ENCODE measurements around the gene UQCC2. TPM values are rescaled to one million over a fixed set of nuclear protein-coding genes. Genes with fewer than 3 reads are reported as not detected.

Gene UQCC2
- total RNA-seq, 1 donor from 2014 or later = 209 TPM

GRCh38 chr6:33727932-33728331 is 16.4 kb upstream of the UQCC2 start:
- intact Hi-C loops (cut with DNase I) = no loop called here
- peak; percentile 81 for DNase-seq (ENCODE audit: low spot score)

GRCh38 chr6:33727126-33727525 is 15.6 kb upstream of the UQCC2 start:
- DNase-seq (ENCODE audit: low spot score) = no peak
- intact Hi-C loops (cut with DNase I) = no loop called here

GRCh38 chr6:33726696-33727095 is 15.2 kb upstream of the UQCC2 start:
- intact Hi-C loops (cut with DNase I) = no loop called here

DNA sequence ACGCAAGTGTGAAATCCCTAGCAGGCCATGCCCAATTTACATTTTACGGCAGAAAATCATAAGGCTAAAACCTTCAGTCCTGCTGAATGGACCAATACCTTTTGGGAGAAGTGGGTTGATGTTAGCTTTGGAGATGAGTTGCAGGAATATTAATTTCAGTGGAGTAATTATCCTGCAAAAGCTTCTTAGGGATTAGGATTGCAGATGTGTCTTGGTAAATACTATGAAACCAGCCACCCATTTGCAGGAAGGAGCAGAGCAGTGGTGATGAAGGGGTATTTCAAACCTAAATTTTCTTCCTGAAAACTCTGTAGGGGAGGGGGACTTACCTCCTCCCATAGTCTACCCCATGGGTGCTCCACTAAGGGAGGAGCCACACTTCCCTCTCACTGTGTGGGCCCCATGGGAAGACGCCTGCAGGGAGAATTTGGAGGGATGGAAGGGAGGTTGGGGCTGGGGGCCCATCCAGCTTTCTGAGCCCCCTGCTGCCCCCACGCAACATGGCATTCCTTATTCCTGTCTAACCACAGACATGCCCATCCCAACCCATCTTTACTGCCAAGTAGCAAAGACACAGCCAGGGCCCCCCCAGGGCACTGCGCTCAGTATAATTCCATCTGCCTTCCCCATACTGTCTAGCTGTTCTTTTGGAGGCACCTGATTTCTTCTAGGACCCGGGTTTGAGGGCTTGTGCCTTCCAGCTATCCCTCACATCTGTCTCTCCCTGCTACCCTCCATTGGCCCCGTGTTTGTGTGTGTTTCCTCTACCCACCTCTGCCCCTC is 14.6 kb upstream of the UQCC2 start:
- intact Hi-C loops (cut with DNase I) = no loop called here
- DNase-seq (ENCODE audit: low spot score) = no peak

More at GRCh38 chr6:33726696-33727095, 15.2 kb upstream of the UQCC2 start:
- no peak for DNase-seq (ENCODE audit: low spot score)

DNA sequence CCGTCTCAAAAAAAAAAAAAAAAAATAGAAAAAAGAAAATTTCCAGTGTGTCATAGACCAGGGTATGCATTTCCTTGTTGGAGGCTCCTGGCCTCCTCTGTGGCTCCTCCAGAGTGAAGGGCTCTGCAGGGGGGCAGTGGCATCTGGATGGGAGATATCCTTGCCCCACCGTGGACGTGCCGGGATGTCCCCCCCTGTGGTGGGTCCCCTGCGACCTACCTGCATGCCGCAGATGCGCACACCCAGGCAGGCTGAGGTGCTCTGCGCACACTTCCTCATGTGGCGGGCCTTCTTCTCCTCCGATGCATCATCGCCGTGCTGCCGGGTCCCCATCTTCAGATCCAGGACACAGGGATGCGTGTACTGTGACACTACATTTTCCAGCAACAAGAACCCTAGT is 13.7 kb upstream of the UQCC2 start:
- no peak for DNase-seq (ENCODE audit: low spot score)
- intact Hi-C loops (cut with DNase I) = no loop called here

DNA sequence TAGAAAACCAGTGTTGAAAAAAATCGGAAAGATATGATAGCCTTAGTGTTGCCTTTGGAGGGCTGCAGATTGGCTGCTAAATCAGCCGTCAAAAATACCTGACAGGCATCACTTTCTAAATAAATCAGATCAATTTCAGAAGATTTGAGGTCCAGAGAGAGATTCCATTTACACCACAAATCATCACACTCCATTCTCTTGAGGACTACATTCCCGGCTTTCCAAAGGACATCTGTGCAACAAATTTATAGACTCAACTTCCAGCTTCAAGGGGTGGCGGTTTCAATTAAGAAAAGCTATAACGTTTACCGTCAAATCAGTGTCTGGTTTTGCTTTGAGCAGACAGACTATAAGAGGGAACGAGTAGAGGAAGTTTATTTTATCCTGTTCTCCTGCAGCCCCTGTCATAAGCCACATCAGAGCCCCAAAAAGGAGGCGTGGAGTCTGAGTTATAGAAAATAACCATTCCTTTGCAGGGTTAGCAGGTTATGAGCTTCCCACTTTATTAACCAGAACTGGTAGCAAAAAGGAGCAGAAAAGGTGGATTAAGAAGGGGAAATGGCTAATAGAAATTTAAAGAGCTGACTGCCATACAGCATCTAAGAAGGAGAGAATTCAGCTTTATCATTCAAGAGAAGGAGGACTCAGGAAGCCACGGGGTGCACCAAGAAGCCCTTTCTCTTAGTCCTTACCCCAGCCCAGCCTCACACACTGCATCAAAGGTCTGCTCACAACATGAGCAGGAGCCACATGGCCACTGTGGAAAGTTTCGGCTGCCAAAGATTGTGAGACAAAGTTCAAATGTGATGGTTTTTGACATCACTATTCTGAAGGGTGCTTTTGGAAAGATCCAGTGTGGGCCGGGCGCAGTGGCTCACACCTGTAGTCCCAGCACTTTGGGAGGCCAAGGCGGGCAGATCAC is 12.9 kb upstream of the UQCC2 start:
- intact Hi-C loops (cut with DNase I) = no loop called here
- no peak for DNase-seq (ENCODE audit: low spot score)

DNA sequence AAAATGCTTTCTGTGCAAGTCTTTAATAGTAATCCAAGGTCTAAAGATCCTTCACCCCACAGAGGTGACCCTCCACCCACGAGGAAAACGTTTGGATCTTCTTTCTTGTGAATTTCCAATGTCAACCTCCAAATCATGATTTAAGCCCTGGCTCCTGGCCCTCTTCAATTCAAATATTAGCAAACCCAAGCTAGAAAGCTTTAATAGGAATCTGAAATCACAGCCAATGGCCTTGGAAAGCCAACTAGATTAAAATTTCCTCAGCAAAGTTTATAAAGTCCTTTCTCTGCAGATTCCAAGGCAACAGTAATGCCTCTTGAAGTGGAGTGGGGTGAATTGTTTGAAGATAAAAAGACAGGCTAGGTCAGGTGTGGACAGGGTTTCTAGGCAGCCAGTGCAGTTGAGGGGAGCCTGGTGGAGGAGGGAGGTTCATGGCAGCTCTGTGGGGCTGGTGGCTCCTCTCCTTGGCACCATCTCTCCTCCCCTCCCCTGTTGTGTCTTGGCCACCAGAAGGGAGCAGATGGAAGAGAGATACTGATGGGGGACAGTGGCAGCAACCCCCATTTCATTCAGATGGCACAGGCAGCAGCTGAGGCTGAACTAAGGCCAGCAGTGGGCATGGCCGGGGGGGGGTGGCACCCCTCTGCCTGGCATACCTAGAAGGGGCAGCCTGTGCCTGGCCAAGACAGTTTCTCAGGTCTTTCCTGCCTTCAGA is 12.0 kb upstream of the UQCC2 start:
- DNase-seq (ENCODE audit: low spot score) = no peak
- intact Hi-C loops (cut with DNase I) = no loop called here

- intact Hi-C loops (cut with DNase I) = no loop called here
- DNase-seq (ENCODE audit: low spot score) = no peak
Measured at GRCh38 chr6:33722103-33722623, 10.7 kb upstream of the UQCC2 start.

DNA sequence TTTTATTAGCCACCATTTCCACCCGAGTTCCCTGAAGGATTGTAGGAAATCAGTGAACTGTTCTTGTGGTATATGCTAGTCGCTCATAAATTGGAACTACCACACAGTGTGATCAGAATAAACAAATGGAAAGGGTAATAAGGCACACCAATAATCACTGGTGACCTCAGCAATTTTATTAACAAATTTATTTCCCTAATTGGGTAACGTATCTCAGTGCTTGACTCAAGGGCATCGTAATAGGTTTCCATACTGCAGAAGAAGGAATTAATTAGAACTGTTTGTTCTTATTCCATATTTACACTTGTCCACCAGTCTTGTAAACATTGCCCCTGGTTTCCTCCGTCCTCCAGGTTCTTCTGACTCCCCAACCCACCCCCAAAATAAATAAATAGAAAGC is 10.0 kb upstream of the UQCC2 start:
- intact Hi-C loops (cut with DNase I) = no loop called here
- DNase-seq (ENCODE audit: low spot score) = no peak

- DNase-seq (ENCODE audit: low spot score) = no peak
- intact Hi-C loops (cut with DNase I) = no loop called here
Measured at GRCh38 chr6:33720998-33721397, 9.5 kb upstream of the UQCC2 start.

DNA sequence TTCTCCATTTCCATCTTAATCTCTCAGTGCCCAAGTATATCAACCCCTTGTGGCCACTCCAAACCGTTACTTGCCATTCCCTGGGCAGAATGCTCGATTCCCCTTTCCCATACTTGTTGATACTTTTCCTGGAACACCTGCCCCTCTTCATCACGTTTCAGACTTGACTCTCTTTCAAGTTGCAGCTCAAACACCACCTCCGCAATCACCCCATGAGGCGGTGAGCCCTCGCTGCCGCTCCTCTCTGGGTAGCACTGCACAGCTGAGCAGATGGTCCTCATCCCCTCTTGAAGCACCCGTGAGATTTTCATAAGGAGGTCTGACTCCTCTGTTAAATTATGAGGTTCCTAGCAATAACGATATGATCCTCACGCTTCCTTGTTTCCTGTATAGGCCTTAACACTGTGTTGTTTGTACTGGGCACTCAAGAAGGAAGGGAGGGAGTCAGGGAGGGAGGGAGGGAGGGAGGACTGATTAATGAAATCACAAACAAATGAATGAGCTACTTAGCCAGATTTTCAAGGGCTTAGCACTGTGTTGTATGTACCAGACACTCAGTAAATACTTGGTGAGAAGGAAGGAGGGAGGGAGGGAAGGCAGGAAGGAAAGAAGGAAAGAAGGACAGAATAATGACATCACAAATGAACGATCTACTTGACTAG is 8.0 kb upstream of the UQCC2 start:
- intact Hi-C loops (cut with DNase I) = no loop called here
- no peak for DNase-seq (ENCODE audit: low spot score)

DNA sequence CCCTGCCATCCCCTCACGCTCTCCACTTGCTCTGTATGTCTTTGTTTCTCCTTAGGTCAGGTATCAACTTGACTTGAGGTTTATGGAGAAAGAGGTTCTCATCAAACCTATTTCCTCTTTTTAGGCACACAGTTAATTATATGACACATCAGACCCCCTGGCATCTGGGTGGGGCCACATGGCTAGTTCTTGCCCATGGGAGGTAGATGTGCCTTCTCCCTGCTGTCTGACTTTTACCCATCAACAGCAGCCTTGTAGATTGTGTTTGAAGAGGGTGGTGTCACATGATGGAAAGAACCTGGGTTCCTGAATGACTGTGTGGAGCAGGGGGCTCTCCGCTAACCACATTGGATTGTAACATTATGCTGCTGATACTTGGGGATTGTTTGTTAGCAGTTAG is 7.2 kb upstream of the UQCC2 start:
- no peak for DNase-seq (ENCODE audit: low spot score)
- intact Hi-C loops (cut with DNase I) = no loop called here

- intact Hi-C loops (cut with DNase I) = no loop called here
- no peak for DNase-seq (ENCODE audit: low spot score)
Measured at GRCh38 chr6:33717934-33718455, 6.5 kb upstream of the UQCC2 start.

DNA sequence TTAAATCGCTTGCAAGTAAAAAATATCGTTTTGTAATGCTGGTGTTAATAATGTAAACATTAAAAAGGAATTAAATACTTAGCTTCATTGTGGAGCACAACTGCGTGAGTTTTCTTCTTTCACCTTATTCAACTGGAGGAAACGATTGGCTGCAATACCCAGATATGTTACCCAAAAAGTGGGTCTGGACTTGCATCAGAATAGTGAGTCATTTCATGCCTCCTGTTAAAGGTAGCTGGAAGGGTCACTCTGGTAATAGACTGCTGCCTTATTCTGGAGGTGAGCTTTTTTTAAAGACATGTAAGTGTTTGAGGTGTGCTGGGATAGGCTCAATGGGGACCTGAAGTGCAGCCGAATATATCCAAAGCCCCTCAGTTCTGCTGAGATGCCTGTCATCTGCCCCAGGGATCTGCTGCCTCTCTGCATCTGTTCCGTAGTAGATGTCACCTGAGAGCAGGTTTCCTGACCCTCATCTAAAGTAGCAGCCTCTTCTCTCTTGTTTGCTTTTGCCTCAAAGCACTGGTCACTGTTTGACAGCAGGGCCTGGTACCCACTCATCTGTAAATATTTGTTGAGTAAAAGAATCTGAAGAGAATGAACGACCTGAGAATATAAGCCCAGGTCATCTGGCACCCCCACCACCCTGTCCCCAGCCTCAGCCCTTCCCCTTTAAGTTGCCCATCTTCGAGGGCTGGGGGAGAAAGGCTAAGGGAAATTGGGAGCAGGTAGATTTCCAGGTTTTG is 5.6 kb upstream of the UQCC2 start:
- DNase-seq (ENCODE audit: low spot score) = no peak
- intact Hi-C loops (cut with DNase I) = no loop called here

- DNase-seq (ENCODE audit: low spot score) = no peak
Measured at GRCh38 chr6:33716379-33716778, 4.9 kb upstream of the UQCC2 start.

DNA sequence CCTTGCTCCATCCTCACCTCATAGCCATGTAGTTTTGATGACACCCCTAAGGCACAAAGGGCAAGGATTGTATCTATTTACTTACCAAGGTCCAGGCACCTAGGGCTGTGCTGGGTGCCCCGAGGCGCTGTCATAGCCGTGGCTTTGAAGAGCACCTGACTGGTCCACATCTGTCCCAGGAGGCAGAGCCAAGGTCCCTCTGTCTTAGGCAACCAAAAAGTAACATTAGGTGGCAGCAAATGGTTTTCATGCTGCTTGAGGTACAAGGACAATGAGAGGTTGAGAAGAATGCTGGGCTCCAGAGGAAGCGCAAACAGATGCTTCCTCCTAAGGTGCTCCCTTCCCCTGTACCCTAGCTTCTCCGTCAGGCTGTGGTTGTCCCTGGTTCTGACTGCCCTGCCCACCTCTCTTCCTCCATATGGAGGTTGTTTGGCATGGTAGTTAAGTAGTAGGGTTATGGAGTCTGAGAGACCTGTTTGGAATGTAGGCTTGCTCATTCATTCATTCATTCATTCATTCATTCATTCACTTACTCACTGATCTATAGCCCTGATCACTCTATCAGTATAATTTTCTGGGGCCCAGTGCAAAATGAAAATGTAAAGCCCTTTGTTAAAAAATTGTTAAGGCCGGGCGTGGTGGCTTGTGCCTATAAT is 3.0 kb upstream of the UQCC2 start:
- DNase-seq (ENCODE audit: low spot score) = no peak
- intact Hi-C loops (cut with DNase I) = no loop called here

More at GRCh38 chr6:33716379-33716778, 4.9 kb upstream of the UQCC2 start:
- intact Hi-C loops (cut with DNase I) = no loop called here

DNA sequence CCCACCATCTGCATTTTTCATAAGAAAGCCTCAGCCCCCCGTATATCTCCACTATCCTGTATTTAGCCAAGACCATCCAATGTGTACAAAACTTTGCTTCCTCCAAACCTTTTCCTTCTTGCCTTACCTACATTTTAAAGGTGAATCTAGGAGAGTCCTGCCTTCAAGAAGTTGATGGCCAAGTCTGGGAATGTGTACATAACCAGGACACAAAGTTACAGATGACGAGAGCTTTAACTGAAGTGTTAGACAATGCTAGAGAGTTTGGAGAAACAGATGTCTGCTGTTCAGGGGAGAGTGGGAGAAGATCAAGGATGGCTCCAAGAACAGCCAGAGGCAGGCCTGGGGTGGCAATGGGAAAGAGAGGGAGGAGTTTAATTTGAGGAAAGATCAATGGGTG is 2.3 kb upstream of the UQCC2 start:
- no peak for DNase-seq (ENCODE audit: low spot score)
- intact Hi-C loops (cut with DNase I) = no loop called here

DNA sequence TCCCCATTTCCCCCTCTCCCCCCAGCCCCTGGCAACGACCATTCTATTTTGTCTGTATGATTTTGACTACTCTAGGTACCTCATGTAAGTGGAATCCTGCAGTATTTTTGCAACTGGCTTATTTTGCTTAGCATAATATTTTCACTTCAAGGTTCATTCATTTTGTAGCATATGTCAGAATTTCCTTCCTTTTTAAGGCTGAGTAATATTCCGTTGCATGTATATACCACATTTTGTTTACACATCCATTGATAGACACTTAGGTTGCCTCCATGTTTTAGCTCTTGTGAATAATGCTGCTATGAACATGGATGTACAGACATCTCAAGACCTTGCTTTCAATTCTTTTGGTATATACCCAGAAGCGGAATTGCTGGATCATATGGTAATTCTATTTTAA is 1.4 kb upstream of the UQCC2 start:
- intact Hi-C loops (cut with DNase I) = no loop called here
- no peak for DNase-seq (ENCODE audit: low spot score)

Data from cardiac septum (tissue), 1 donor.